ENCODE results near the gene CHST3. TPM values are rescaled to one million over a fixed set of nuclear protein-coding genes. Genes with fewer than 3 reads are reported as not detected.
"Not testable (repeated sequence)": the region's sequence is repeated elsewhere in the genome, so short reads cannot be mapped to it uniquely, and the experiment has no call there.

Gene CHST3
- total RNA-seq, 1 experiment from 2014 or later, result 9.4 TPM

DNA sequence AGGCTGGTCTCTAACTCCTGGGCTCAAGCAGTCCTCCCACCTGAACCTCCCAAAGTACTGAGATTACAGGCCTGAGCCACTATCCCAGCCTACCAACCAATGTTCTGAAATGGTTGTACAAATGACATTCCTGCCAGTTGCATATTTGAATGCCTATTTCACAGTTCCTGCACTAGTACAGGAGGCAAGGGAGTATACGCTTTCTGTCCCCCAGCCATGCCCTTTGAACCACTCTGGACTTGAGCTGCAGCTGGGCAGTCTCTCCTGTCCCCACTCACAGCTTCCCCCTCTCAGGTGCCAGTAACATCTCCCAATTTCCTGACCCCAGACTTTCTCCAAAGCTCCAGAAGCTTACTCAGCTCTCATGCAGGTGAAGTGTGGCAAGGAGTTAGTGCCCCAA, 65.2 kb downstream of the CHST3 start:
- no peak for DNase-seq (ENCODE audit: low read depth)

DNA sequence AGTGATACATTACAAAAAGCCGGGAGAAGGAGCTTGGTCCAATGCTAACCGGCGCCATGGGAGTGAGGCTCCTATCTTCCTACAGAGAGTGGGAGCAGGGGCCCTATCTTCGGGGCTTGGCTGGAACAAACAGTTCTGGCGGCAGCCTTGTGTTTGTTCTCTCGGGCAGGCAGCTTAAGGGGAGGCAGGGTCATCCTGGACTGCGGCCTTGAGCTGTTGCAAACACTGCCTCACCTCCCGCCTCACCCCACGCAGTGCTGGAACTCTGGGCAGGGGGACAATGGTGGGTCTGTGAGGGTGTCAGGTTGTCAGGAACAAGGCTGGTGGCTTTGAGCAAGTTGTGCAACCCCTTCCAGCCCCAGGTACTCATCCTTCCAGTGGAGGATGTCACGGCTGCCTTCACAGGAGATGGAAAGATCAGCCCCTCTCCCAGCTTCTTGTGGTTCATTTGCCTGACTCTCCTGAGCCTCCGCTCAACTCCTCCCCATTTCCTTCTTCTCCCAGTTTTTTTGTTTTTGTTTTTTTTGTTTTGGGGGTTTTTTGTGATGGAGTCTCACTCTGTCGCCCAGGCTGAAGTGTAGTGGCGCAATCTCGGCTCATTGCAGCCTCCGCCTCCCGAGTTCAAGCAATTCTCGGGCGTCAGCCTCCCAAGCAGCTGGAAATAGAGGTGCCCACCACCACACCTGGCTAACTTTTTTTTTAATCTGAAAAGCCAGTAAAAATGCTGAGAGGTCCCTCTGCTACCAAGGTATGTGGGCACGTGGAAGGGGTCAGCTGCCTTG, 66.8 kb downstream of the CHST3 start:
- DNase-seq (ENCODE audit: low read depth), result no peak

DNA sequence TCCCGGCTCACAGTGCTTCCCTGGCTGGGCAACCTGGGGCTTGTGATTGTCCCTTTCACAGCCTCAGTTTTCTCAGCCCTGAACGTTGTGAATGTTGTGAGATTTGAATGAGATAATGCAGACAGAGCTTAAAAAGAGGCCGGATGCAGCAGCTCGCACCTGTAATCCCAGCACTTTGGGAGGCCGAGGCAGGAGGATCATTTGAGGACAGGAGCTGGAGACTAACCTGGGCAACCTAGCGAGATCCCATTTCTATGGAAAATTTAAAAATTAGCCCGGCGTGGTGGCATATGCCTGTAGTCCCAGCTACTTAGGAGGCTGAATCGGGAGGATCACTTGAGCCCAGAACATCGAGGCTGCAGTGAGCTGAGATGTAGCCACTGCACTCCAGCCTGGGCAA, 67.5 kb downstream of the CHST3 start:
- no peak for DNase-seq (ENCODE audit: low read depth)

DNA sequence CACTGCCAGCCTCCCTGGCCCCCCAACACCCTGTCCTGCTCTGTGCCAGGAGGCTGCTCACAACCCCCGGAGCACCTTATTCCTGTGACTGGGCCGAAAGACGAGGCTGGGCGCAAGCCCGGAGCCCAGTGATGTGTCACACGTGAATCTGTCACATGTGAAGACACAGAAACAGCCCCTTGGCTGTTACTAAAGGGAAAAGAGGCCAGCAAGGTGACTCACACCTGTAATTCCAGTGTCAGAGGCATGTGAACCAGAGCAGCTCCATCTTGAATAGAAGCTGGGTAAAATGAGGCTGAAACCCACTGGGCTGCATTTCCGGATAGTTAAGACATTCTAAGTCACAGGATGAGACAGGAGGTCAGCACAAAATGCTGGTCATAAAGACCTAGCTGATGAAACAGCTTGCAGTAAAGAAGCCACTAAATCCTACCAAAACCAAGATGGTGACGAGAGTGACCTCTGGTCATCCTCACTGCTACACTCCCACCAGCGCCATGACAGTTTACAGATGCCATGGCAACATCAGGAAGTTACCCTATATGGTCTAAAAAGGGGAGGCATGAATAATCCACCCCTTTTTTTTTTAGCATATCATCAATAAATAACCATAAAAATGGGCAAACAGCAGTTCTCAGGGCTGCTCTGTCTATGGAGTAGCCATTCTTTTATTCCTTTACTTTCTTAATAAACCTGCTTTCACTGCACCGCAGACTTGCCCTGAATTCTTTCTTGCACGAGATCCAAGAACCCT, 68.4 kb downstream of the CHST3 start:
- DNase-seq (ENCODE audit: low read depth), result not testable (repeated sequence)

DNA sequence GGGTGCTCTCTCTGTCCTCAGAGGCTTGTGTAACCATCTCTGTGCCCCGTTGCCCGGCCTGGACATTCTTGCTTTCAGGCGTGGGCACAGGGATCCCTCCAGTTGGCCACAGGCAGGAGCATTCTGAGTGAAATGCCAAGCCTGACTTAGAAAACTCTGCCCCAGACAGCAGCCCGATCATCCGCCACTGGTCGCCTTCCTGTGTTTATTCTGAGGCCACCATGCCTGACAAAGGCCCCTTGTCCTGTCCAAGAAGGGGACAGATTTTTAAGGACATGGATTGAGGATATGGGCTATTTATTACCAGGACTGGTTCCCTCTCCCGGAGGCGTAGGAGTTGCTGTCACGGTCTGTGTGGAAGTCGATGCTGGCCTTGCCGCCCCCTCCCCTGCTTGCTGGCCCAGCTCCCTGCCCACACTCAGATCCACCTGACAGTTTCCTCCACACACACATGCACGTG, 69.9 kb downstream of the CHST3 start:
- DNase-seq (ENCODE audit: low read depth), result no peak

DNA sequence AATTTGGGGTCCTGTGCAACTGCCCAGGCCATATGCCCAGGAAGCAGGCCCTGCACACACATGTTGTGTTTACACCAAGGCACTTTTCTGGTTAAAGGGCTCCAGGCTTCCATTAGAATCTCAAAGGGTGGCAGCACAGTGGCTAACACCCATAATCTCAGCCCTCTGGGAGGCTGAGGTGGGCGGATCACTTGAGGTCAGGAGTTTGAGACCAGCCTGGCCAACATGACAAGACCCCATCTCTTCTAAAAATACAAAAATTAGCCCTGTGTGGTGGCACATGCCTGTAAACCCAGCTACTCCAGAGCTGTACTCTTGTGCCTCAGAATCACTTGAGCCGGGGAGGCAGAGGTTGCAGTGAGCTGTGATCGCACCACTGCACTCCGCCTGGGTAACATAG, 70.6 kb downstream of the CHST3 start:
- no peak for DNase-seq (ENCODE audit: low read depth)

DNA sequence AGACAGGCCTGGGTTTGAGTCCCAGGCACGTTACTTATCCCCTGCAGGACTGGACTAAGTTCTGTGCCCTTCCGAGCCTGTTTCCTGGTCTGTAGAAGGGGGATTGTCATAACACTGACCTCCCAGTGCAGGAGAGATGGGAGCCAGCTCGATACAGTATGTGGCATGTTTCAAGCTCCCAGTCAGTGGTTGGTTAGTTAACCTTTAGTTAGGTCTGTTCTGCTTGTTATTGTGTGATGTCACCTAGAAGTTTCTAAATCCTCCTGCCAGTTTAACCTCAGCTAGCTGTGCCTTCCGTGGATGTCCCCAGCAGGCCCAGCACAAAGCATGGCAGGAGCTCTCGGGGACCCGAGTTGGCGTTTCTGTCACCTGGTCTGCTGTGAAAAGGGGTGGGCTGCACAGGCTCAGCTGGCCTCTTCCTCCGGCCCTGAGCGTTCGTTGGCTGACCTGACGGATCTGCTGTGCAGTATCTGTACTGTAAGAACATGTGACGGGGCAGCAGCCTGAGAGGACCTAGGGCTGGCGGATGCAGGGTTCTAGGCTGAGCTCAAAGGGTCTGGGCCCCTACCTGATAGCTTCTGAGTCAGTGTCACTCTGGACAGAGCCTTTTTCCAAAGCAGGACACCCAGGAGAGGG, 71.2 kb downstream of the CHST3 start:
- DNase-seq (ENCODE audit: low read depth), result no peak

DNA sequence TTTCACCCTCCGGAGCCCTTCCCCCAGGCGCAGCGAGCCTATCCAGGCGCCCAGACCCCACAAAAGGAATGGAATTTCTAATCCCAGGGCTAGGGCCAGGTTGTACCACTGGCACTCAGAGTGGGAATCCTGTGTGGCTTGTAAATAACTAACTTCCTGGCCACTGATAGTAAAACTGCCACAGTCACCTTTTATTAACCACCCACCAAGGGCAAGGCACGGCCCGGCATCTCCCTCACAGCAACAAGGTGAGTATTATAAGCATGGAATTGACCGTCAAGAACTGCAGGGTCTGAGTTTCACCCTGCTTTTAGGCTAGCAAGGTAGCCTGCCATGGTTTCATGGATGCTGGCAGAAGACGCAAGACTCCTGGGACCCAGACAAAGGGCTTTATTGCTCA, 73.1 kb downstream of the CHST3 start:
- no peak for DNase-seq (ENCODE audit: low read depth)

DNA sequence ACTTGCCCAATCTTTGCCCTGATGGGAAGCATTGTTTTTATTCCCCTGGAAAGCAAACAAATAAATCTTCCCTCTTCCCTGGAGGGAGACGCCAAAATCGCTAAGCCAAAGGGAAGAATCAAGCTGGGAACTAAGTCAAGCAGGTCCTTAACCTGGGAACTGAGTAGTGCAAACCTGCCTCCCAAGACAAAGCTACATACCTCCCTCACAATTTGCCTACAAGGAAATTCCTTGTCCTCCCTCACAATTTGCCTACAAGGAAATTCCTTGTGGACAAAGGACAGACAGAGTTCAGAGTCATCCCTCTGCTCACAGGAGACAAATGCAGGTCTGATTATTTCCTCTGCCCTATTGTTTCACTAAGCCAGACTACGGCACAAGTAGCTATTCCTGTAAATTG, 73.6 kb downstream of the CHST3 start:
- DNase-seq (ENCODE audit: low read depth), result no peak

DNA sequence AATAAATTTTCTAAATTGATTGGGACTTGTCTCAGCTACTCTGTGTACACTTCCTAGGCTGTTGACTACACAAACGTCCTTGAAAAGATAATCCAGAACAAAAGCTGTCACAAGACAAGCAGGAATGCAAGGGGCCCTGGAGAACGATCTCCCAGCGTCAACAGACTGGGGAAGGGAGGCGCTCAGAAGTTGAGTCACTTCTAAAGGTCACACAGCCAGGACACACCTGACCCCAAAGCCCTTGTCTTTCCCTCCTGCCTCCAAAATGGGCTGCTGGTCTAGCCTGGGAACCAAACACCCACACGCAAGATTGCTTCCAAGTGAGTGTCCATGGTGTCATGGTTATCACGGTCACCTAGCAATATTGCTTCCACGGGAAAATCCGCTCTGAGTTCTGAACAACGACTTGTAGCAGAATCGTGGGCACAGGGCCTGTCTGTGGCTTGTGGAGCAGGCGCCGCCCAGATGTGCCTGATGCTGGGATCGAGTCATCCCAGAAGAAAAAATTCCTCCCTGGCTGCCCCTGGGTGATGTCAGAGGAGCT, 74.3 kb downstream of the CHST3 start:
- DNase-seq (ENCODE audit: low read depth), result peak; percentile 42

DNA sequence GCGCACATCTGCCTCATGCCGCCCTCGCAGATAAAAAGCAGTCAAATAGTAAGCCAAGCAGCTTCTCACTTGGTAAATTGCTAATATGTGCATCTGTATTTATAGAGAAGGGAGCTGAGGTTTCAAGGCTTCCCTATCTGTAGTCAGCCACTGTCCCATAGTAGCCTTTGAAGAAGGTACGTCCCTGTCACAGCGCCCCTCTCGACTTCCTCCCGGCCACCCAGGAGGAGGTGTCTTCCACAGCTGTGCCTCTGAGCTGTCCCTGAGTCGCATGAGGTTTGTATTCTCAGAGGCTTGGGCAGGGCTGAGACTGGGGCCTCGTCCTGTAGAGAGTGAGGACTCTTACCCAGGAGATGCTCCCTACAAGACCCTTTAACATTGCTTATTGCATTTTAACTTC, 75.2 kb downstream of the CHST3 start:
- no peak for DNase-seq (ENCODE audit: low read depth)

DNA sequence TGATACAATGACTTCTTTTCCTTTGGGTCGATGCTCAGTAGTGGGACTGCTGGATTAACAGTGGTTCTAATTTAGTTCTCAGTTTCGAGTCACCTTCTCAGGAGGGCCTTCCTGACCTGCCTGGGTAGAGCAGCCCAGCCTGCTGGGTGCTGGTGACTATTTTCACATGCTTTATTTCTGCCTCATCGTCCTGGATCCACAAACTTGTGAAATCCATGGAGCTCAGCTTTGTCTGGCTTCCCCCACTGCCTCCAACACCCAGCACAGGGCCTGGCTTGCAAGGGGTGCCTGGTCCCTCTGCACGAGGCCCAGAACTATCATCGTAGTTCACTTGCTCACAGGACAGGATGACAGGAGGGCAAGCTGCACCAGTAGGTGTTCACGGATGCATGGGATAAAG, 77.3 kb downstream of the CHST3 start:
- DNase-seq (ENCODE audit: low read depth), result no peak

DNA sequence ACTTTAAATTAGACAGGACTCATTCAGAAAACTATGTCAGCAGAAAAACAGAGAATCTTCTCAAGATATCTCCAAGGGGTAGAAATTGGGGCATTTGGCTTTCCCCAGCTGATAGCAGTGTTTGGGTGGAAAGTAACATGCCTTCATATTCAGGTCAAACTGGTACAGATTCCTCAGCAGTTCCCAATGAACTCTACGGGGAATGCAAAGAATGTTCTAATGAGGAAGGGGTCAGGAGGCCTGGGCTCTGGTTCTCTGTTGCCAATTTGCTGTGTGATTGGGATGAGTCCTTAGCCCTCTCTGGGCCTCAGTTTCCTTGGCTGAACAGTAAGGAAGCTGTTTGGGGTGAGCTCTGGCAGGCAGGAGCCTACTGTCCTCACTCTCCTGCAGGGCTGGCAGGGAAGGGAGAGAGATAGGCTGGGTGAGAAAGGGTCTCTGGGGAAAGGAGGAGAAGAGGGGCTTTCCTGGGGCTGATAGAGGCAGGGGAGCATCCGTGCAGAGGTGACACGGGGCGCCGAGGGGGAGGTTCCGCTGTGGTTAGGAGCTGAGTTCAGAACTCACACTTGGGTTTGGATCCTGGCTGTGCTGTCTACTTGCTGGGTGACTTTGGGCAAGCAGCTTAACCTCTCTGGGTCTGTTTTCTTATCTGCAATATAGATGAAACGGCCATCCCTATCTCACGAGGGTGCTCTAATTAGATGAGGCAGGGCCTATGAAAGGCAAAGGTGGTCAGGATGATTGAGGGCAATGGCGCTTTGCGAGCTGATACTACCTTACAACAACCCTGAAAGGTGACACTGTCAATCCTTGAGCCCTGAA, 79.0 kb downstream of the CHST3 start:
- no peak for DNase-seq (ENCODE audit: low read depth)

DNA sequence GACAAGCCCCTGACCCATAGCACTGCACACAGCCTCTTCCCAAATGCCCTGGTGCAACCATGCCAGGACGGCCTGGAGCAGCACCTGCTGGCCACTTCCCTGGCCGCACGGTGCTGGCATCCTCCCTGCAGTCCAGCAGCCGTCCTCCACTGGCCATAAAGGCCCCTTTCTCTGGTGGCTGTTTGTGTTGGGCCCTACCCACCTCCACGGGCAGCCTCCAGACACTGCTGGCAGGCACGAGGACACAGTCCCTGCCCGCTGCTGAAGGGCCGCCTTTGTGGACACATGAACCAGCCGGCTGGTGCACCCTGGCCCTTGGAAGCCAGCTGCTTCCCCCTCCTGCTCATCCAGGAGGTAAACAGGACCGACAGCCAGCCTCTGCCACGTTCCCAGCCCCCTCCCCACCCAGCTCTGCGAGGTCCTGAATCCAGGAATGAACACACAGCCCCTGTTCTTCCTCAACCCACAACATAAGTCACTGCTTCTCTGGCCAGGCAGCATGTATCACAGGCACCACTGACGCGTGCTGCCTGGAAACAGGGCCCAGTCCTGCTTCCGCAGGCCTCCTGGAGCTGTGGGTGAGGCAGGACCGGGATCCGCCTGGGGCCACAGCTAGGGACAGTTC, 80.3 kb downstream of the CHST3 start:
- DNase-seq (ENCODE audit: low read depth), result no peak

DNA sequence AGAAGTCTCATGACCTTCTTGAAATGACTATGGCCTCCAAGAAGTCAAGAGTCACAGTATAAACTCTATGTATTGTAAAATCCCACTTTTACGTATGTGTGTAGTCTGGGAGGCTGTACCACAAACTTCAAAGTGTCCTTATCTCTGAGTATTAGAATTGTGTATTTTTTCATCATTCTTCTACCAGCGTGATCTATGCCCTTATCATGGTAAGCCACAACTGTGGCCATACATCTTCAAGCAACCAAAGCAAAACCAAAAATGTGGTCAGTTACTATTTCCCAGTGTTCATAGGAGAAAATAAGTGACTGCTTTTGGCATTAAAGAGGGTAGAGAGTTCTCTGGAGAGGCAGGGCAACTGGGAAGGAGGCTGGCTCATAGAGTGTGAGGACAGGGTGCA, 81.4 kb downstream of the CHST3 start:
- no peak for DNase-seq (ENCODE audit: low read depth)

DNA sequence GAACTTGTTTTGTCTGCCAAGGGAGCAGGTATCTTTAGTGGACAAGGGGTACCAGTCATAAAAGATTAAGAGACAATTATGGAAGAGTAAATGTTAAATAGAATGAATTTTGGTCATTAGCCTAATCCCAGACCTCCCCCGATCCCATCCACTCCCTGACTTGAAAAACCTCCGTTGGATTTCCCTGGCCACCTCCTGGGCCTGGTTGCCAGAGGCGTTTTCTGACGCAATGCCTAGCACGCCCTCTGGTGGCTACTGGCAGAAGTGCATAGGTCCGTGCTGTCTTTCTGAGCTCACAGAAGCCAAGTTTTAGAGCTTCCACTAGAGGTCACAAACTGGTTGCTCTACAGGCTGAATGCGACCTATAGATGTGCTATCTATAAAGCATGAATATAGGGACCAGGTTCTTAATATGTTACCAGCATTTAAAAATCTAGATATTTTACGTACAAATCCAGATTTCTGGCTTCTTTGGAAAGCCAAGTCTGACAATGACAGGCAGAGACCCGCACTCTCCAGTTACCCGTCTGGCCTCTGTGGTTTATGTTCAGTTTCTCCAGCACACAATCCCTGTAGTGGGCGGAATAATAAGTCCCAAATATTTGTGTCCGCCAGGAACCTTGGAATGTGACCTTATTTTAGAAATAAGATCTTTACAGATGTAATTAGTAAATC, 84.4 kb downstream of the CHST3 start:
- DNase-seq (ENCODE audit: low read depth), result peak; percentile 83

DNA sequence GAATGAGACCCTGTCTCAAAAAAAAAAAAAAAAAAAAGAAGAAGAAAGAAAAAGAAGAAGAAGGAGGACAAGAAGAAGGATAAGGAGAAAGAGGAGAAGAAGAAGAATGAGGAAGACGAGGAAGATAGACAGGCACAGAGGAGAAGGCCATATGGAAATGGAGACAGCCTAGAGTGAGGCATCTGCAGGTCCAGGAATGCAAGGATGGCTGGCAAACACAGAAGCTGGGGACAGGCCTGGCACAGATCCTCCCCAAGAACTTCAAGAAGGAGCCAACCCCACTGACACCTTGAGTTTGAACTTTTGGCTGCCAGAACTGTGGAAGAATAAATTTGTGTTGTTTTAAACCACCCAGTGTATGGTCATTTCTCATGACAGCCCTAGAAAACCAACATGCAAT, 85.3 kb downstream of the CHST3 start:
- DNase-seq (ENCODE audit: low read depth), result no peak

DNA sequence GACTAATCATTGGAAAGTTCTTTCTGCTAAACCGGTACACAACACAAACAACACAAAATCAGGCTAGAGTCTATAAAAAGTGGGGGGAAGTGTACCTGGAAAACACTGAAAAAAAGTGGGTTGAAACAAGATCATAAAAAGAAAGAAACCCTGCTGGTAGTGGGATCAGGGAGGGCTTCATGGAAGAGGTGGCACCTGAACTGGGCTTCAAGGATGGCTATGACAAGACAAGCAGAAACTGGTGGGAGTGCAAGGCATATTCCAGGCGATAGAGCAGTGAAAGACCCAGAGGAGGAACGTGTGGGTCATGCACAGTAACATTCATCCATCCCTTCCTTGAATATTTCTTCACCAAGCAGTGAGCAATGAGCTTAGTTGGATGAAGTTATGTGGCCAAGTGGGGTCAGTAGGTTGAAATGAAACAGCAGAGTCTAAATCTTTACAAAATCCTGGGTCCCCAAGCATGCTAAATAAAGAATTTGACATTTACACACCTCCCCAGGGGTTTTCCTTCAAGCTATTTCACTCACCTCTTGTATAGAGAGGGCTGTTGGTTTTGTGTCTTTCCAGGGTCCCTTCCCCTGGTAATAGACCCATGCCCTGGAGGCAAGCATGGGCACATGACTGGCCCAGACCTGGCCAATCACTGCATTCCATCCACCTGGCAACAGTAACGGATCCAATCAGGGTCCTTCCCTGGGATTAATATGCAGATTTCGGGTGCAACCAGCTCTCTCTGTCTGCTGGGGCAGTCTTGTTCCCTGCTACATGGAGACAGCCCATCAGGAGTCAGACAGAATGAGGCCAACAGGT, 86.0 kb downstream of the CHST3 start:
- DNase-seq (ENCODE audit: low read depth), result no peak

DNA sequence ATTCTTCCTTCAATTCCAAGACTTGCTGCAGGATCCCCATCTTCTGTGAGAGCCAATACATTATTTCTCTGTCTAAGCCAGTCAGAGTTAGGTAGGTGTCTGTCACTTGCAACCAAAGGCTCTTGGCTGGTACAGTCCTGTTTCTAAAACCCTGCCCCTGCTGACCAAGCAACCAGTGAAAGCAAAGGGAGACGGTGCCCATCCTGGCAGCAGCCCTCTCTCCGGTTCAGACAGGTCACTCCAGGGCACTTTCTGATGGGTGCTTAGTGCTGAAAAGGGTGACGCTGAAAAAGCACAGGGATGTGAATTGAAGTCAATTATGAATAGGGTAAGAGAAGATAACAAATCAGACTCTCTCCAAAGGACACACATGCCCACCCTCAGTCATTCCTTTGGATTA, 86.7 kb downstream of the CHST3 start:
- DNase-seq (ENCODE audit: low read depth), result no peak

DNA sequence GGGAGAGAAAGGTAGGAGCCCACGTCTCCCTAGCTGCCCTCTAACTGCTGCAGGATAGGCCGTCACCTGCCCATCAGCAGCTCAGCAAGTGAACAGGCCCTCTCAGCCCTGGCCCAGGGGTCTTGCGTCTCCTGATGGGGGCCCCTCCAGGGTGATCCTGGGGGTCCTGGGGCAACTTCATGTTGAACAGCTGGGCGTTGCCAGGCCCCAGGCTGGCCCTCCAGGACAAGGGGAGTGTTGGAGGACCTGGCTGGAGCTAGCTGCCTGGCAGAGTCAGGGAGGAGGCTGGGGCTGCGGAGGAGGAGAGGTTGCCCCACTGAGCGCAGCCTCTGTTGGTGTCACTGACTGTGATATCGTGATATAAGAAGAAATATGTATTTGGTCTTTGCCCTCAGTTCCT, 89.5 kb downstream of the CHST3 start:
- DNase-seq (ENCODE audit: low read depth), result no peak
